ENCODE data around the gene LLGL1.

LLGL1 gene

GRCh38 chr17:18230288-18231141 lies 5.1 kb downstream of the LLGL1 start:
- DNase-seq (ENCODE audit: low read depth): no peak

GRCh38 chr17:18231164-18231563 lies 5.7 kb downstream of the LLGL1 start:
- DNase-seq (ENCODE audit: low read depth): no peak

- no peak for DNase-seq (ENCODE audit: low read depth)
These were observed 8.5 kb downstream of the LLGL1 start for GRCh38 chr17:18233803-18234518.

GRCh38 chr17:18234853-18235380 lies 9.5 kb downstream of the LLGL1 start:
- no peak for DNase-seq (ENCODE audit: low read depth)

GRCh38 chr17:18235743-18236256 lies 10.4 kb downstream of the LLGL1 start:
- DNase-seq (ENCODE audit: low read depth): no peak

- DNase-seq (ENCODE audit: low read depth): no peak
These were observed 11.1 kb downstream of the LLGL1 start for GRCh38 chr17:18236494-18236893.

GRCh38 chr17:18237461-18237860 lies 12.0 kb downstream of the LLGL1 start:
- DNase-seq (ENCODE audit: low read depth): no peak

- no peak for DNase-seq (ENCODE audit: low read depth)
These were observed 12.9 kb downstream of the LLGL1 start for GRCh38 chr17:18238299-18238698.

- no peak for DNase-seq (ENCODE audit: low read depth)
These were observed 15.0 kb downstream of the LLGL1 start for GRCh38 chr17:18240449-18240848.

GRCh38 chr17:18241229-18241871 lies 15.9 kb downstream of the LLGL1 start:
- DNase-seq (ENCODE audit: low read depth): no peak

- DNase-seq (ENCODE audit: low read depth): no peak
These were observed 19.8 kb downstream of the LLGL1 start for GRCh38 chr17:18245038-18245776.

- no peak for DNase-seq (ENCODE audit: low read depth)
These were observed 20.8 kb downstream of the LLGL1 start for GRCh38 chr17:18246109-18246725.

GRCh38 chr17:18246880-18247612 lies 21.6 kb downstream of the LLGL1 start:
- DNase-seq (ENCODE audit: low read depth): no peak

GRCh38 chr17:18247613-18248001 lies 22.2 kb downstream of the LLGL1 start:
- DNase-seq (ENCODE audit: low read depth): no peak

GRCh38 chr17:18248300-18248731 lies 22.9 kb downstream of the LLGL1 start:
- peak; percentile 39 for DNase-seq (ENCODE audit: low read depth)

GRCh38 chr17:18248811-18249210 lies 23.4 kb downstream of the LLGL1 start:
- no peak for DNase-seq (ENCODE audit: low read depth)

GRCh38 chr17:18250259-18250658 lies 24.8 kb downstream of the LLGL1 start:
- no peak for DNase-seq (ENCODE audit: low read depth)

GRCh38 chr17:18250708-18251107 lies 25.3 kb downstream of the LLGL1 start:
- no peak for DNase-seq (ENCODE audit: low read depth)

GRCh38 chr17:18251204-18251603 lies 25.8 kb downstream of the LLGL1 start:
- DNase-seq (ENCODE audit: low read depth): no peak

GRCh38 chr17:18252160-18252559 lies 26.7 kb downstream of the LLGL1 start:
- no peak for DNase-seq (ENCODE audit: low read depth)
